Osteoblast (primary cell): Measurements from ENCODE around the gene MKLN1. TPM values are rescaled to one million over a fixed set of nuclear protein-coding genes. Genes with fewer than 3 reads are reported as not detected.

Source experiments
- DNase-seq: peaks from one replicate; pipeline ENCODE4 v3.0.0; 2011; ENCODE audit warnings: low spot score, mixed read lengths; ENCODE audit not compliant: insufficient read length; ENCODE audit errors: missing footprints
- H2AFZ ChIP-seq: 2 replicates; pipeline ENCODE4 v1.6.0; 2011; ENCODE audit warnings: mild to moderate bottlenecking, low read length
- H3K27ac ChIP-seq: 2 replicates; pipeline ENCODE4 v1.5.1; 2011; ENCODE audit warnings: mild to moderate bottlenecking, low read depth, low read length, moderate library complexity
- H3K27me3 ChIP-seq: 2 replicates; pipeline ENCODE4 v1.6.0; 2012; ENCODE audit warnings: mild to moderate bottlenecking, control low read depth, inconsistent platforms, low read length, moderate library complexity; ENCODE audit not compliant: insufficient read depth
- H3K36me3 ChIP-seq: 2 replicates; pipeline ENCODE4 v1.5.1; 2011; ENCODE audit warnings: mild to moderate bottlenecking, low read length, control low read depth, moderate library complexity; ENCODE audit not compliant: insufficient read depth
- H3K4me1 ChIP-seq: 2 replicates; pipeline ENCODE4 v1.5.1; 2011; ENCODE audit warnings: mild to moderate bottlenecking, low read length, control low read depth, moderate library complexity; ENCODE audit not compliant: insufficient read depth
- H3K4me2 ChIP-seq: 2 replicates; pipeline ENCODE4 v1.6.0; 2011; ENCODE audit warnings: mild to moderate bottlenecking, low read length; ENCODE audit not compliant: insufficient read depth
- H3K4me3 ChIP-seq: fragments of 200-600 bp; sonication (generic); 3 replicates; pipeline ENCODE4 v1.5.1; 2012; ENCODE audit warnings: mild to moderate bottlenecking, low read length, inconsistent platforms; ENCODE audit not compliant: insufficient read depth
- H3K79me2 ChIP-seq: 2 replicates; pipeline ENCODE4 v1.6.0; 2012; ENCODE audit warnings: mild to moderate bottlenecking, low read length, control low read depth, inconsistent platforms; ENCODE audit not compliant: insufficient read depth
- H3K9me3 ChIP-seq: 2 replicates; pipeline ENCODE4 v1.5.1; 2011; ENCODE audit warnings: low read depth, low read length, control low read depth
- H4K20me1 ChIP-seq: 2 replicates; pipeline ENCODE4 v1.6.0; 2012; ENCODE audit warnings: mild to moderate bottlenecking, low read length, control low read depth; ENCODE audit not compliant: insufficient read depth
- CTCF ChIP-seq: IDR thresholded peaks from 2 replicates; pipeline ENCODE4 v1.5.1; 2011; ENCODE audit warnings: mild to moderate bottlenecking, low read depth, low read length, moderate library complexity; ENCODE audit errors: extremely low read depth
- total RNA-seq: library from RNA; depleted of rRNA; stranded (reverse); fragments of >200 nt; gene quantifications from 2 replicates; pipeline ENCODE4 v1.2.3, GENCODE V29; 2012

Gene MKLN1
- total RNA-seq, 1 donor = 52.8 TPM

DNA sequence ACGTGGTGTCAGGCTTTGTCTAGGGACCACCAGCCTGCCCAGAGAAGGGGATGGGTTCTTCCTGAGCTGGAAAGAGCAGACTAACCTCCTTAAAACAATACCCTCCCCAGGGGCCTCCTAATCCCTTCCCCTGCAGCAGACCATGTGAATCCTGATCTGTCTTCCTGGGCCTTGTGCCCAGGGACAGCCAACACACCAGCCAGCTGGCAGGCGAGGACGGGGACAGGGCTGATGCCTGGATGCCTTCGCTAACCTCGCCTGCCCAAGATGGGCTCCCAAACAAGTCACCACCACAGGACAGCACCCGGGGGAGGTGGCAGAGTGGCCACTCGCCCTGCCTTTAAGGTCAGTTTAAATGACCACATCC lies 211.1 kb downstream of the MKLN1 start:
- Histone ChIP-seq H2AFZ (no peak overlapping the region), H3K4me3 (no peak overlapping the region), H3K4me2 (no peak overlapping the region), H3K27me3 (no peaks in the 10 kb centered on the region), H3K4me1 (peaks cover 10% of the 10 kb centered on the region), H3K79me2 (peaks cover 48% of the 10 kb centered on the region), H3K9me3 (no peaks in the 10 kb centered on the region), H3K27ac (no peak overlapping the region), H3K36me3 (no peaks in the 10 kb centered on the region), H4K20me1 (no peaks in the 10 kb centered on the region)
- TF ChIP-seq CTCF = no peak
- peak; percentile 85 for DNase-seq

DNA sequence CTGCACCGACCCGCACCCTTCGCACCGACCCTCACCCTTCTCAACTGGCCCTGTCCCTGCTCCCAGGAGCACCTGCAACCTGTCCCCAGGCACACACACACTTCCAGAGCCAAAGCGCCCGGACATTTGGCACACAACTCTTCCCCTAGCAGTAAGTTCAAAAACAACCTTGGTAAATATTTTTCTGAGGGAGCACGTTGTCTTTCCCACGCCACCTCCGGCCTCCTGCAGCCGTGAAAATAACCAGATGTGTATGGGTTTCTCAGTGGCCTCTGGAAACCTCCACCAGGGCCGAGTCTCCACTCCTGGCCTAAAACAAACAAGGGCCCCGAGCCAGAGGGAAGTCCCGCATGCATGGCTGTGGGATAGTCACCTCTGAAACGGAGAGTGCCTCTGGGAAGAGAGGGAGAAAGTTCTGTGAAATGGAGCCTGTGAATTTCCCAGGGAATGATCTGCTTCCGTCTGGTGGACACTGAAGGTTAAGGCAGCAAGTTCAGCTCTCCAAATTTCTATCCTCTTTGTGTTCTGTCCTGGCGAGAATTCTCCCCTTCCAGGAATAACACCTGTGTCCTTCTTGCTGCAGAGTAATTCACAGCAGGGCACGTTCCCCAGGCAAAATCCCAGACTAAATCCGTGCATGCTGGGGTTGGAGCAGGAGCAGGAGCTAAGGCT lies 213.0 kb downstream of the MKLN1 start:
- peaks cover 60% of the 10 kb centered on the region for H3K79me2 ChIP-seq
- no peaks in the 10 kb centered on the region for H3K9me3 ChIP-seq
- peaks cover 10% of the 10 kb centered on the region for H3K4me1 ChIP-seq
- H2AFZ ChIP-seq = peak overlapping the region; percentile 74
- no peak overlapping the region for H3K27ac ChIP-seq
- H3K4me3 ChIP-seq = no peak overlapping the region
- H3K36me3 ChIP-seq = no peaks in the 10 kb centered on the region
- TF ChIP-seq CTCF = peak; percentile 29
- H3K27me3 ChIP-seq = no peaks in the 10 kb centered on the region
- H3K4me2 ChIP-seq = no peak overlapping the region
- DNase-seq = peak; percentile 69
- H4K20me1 ChIP-seq = no peaks in the 10 kb centered on the region

DNA sequence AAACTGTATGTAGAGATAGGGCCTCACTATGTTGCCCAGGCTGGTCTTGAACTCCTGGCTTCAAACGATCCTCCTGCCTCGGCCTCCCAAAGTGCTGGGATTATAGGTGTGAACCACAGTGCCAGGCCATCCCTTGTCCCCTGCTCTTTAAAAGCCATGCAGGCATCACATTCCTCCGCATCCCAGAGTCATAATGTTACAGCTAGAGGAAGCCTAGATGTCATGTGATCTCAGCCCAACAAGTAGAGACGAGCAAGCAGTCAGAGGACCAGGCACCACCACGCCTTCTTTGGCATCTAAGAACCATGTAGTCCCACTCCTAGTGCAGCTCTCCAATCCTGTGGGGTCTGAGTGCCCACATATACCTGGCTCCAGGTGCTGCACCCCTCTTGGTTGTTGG lies 215.6 kb downstream of the MKLN1 start:
- Histone ChIP-seq H3K79me2 (peaks cover 60% of the 10 kb centered on the region), H3K4me3 (no peak overlapping the region), H3K27me3 (no peaks in the 10 kb centered on the region), H3K4me1 (peaks cover 13% of the 10 kb centered on the region), H3K27ac (no peak overlapping the region), H3K4me2 (no peak overlapping the region), H3K9me3 (no peaks in the 10 kb centered on the region), H2AFZ (no peak overlapping the region), H4K20me1 (no peaks in the 10 kb centered on the region), H3K36me3 (no peaks in the 10 kb centered on the region)
- TF ChIP-seq CTCF = no peak
- DNase-seq = peak; percentile 11

GRCh38 chr7:131544021-131544420 lies 216.3 kb downstream of the MKLN1 start:
- Histone ChIP-seq H3K9me3 (no peaks in the 10 kb centered on the region), H3K36me3 (no peaks in the 10 kb centered on the region), H3K4me2 (no peak overlapping the region), H3K27ac (no peak overlapping the region), H2AFZ (no peak overlapping the region), H3K79me2 (peaks cover 60% of the 10 kb centered on the region), H3K4me1 (peaks cover 6% of the 10 kb centered on the region), H4K20me1 (no peaks in the 10 kb centered on the region), H3K4me3 (no peak overlapping the region), H3K27me3 (no peaks in the 10 kb centered on the region)
- DNase-seq = peak; percentile 84
- TF ChIP-seq CTCF = no peak
